NB4 (cell line): Measurements from ENCODE around the gene UTP25.
"Not testable (repeated sequence)": the region's sequence is repeated elsewhere in the genome, so short reads cannot be mapped to it uniquely, and the experiment has no call there.

ENCODE experiments used
- DNase-seq: peaks from one replicate; pipeline ENCODE4 v3.0.0; 2010; ENCODE audit warnings: low read depth
- H3K4me3 ChIP-seq: one replicate; pipeline ENCODE4 v1.5.1; 2011; ENCODE audit warnings: mild to moderate bottlenecking, low read depth, low read length, moderate library complexity
- MYC ChIP-seq: IDR thresholded peaks from 2 replicates; pipeline ENCODE4 v1.6.1; 2011; ENCODE audit warnings: low read depth, low read length
- POLR2A ChIP-seq: IDR thresholded peaks from 2 replicates; pipeline ENCODE4 v1.6.1; 2011; ENCODE audit warnings: mild to moderate bottlenecking; ENCODE audit not compliant: insufficient read length; ENCODE audit errors: extremely low read depth
- TF ChIP-seq, protein P1 (sequence below): IDR thresholded peaks from one replicate; pipeline ENCODE4 v1.5.1; 2012; ENCODE audit warnings: low read depth, low read length
- TF ChIP-seq, protein P2 (sequence below): IDR thresholded peaks from 2 replicates; pipeline ENCODE4 v1.6.1; 2011; ENCODE audit warnings: low read depth, low read length

Gene UTP25

DNA sequence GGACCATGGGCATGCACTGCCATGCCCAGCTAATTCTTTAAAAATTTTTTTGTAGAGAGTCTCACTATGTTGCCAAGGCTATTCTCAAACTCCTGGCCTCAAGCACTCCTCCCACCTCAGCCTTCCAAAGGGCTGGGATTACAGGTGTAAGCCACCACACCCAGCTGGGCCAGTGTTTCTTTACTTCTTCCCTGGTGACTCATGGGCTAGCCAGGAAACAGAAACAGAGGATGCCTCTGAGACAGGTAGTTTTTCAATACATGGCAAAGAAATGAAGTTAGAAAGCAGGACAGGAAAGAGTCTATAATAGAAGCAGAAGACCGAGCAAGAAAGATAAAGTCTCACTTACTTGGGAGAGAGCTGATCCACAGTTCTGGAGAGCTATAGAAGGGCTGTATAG is 35.9 kb upstream of the UTP25 start:
- DNase-seq: no peak
- no peak overlapping the region for H3K4me3 ChIP-seq
- TF ChIP-seq, protein P1, sequence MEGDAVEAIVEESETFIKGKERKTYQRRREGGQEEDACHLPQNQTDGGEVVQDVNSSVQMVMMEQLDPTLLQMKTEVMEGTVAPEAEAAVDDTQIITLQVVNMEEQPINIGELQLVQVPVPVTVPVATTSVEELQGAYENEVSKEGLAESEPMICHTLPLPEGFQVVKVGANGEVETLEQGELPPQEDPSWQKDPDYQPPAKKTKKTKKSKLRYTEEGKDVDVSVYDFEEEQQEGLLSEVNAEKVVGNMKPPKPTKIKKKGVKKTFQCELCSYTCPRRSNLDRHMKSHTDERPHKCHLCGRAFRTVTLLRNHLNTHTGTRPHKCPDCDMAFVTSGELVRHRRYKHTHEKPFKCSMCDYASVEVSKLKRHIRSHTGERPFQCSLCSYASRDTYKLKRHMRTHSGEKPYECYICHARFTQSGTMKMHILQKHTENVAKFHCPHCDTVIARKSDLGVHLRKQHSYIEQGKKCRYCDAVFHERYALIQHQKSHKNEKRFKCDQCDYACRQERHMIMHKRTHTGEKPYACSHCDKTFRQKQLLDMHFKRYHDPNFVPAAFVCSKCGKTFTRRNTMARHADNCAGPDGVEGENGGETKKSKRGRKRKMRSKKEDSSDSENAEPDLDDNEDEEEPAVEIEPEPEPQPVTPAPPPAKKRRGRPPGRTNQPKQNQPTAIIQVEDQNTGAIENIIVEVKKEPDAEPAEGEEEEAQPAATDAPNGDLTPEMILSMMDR: no peak
- TF ChIP-seq, protein P2, sequence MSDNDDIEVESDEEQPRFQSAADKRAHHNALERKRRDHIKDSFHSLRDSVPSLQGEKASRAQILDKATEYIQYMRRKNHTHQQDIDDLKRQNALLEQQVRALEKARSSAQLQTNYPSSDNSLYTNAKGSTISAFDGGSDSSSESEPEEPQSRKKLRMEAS: no peak
- TF ChIP-seq MYC (no peak), POLR2A (no peak)

DNA sequence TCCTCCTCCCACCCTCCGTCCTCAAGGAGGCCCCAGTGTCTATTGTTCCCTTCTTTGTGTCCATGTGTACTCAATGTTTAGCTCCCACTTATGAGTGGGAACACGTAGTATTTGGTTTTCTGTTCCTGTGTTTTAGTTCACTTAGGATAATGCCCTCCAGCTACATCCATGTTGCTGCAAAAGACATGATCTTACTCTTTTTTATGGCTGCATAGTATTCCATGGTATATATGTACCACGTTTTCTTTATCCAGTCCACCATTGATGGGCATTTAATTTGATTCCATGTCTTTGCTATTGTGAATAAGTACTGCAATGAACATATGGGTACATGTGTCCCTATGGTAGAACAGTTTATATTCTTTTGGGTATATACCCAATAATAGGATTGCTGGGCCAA is 34.1 kb upstream of the UTP25 start:
- not testable (repeated sequence) for DNase-seq

DNA sequence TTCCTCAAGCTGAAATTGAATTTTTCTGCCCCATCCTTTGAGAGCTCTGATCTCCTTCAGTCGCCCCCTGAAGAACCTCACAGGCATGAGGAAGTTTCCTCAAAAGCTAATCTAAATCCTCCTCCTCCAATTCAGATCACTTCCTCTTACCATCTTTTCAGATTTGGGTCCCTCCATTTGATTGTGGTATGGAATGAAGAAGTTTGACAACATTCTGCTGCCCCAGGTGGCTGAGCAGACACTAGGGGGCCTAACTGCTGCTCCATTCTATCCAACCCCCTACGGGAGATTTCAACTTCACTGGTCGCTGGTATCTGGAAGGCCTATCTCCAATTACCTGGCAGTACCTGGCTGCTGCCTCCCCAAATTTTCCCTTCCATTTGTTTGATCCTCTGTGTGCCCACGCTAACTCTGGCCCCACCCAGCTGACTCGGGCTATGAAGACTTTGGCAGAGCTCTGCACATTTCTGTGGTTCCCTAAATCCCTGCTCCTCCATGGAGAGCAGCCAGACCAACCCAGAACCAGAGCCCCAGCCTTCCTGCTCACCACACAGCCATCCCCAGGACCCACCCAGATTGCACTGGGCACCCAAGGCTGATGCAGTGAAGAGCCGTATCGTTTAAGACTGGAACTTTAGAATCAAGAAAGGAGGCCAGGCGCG is 29.7 kb upstream of the UTP25 start:
- H3K4me3 ChIP-seq: no peak overlapping the region
- TF ChIP-seq, protein P1: no peak
- TF ChIP-seq MYC: no peak
- no peak for TF ChIP-seq POLR2A
- DNase-seq: peak; percentile 37

More for the DNA sequence above, 34.1 kb upstream of the UTP25 start:
- not testable (repeated sequence) for H3K4me3 ChIP-seq

DNA sequence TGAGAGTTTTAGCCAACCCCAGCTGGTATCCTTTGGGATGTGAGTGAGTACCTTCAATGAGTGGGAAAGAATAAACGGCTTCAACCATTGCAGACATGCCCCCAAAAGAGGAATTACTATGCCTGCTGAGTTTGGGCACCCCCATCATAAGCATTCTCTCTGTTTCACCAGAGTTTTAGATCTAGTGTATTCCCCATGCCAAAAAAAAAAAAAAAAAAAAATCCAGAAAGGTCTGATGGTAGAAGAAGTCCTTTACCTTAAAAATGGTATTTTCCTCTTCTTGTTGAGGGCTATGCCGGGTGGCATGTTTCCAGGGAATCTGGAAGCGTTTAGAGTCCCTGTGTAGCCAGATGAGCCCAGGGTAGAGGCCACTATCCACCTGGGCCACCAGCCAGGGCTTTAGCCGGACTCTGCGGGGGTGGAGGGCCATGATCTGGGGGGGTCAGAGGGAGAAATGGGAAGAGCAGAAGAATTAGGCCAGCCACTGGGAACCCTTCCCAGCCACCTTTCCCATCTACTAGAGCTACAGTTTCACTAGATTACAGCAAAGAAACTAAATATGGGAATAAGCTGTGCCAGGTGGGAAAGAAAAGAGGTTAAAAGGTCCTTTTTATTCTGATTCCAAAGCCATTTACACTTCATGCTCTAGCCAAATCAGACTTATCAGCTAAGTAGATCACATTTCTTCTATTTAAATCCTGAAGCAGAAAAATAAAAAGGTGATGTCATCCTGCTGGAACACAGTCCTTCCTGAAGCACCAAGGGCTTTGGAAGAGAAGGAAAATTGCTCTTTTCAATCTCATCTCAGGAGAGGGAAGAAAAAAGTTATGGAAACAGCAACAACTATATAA is 26.6 kb upstream of the UTP25 start:
- DNase-seq: no peak
- no peak for TF ChIP-seq MYC
- TF ChIP-seq, protein P1: no peak
- TF ChIP-seq POLR2A: no peak
- TF ChIP-seq, protein P2: no peak
- no peak overlapping the region for H3K4me3 ChIP-seq

DNA sequence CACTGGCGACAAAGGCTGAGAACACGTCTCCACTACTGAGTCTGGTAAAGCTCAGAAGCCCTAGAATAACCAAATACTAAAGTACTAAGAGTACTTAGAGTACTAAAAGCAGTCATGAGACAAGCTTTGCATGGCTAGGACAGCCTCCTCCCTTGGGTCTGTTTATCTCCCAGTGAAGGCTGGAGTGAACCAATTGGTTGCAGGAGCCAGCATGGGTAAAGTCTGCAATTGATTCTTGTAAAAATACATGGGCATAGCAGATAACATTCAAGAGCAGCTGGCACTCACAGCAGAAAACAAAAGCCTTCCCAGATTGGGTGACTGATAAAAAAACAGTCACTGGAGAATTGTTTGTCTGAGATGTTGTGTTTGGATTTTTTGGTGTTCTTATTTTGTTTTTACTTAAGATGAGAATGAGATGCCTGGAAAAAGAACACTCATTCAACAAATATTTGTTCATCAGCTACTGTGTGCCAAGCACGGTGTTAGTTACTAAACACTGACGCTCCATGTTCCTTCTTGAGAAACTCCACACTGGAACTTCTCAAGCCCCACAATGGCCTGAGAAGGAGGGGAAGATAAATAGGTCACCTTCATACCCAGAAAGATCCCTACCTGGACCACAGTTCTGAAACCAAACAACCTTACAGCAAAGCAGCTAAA is 25.5 kb upstream of the UTP25 start:
- no peak overlapping the region for H3K4me3 ChIP-seq
- DNase-seq: no peak
- no peak for TF ChIP-seq MYC

DNA sequence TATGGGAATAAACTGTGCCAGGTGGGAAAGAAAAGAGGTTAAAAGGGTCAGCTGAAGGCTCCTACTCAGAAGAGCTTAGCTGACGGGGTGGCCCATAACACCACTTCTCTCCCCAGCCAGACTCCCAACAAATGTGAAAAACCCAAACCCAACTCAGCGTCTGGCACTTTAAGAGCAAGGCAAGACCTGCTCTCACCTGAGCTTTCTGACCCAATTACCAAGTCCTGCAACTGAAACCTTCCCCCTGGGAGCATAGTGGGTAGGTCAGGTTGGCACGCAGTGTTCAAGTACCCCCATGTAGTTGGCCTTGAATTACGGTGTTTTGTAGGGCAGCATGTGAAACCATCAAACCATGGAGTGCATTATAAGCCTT is 25.0 kb upstream of the UTP25 start:
- H3K4me3 ChIP-seq: no peak overlapping the region
- DNase-seq: no peak
- TF ChIP-seq POLR2A (no peak), MYC (no peak)
- TF ChIP-seq, protein P2: no peak
- TF ChIP-seq, protein P1: no peak

DNA sequence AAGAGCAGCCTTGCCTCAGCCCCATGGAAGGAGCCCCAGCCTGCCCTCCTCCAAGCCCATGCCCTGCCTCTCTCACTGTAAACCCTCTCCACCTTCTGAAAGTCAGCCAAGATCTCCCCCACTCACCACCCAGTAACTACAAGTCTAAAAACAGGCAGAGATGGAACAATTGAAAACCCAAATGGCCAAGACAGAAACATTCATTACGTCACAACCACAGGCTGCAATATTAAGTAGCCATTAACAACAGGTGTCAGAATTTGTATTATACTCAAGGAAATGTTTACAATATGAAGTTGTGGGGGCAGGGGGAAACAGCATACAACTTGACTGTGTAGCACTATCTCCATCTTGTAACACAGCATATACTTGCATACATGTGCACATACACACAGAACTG is 24.2 kb upstream of the UTP25 start:
- TF ChIP-seq POLR2A (no peak), MYC (no peak)
- TF ChIP-seq, protein P1: no peak
- TF ChIP-seq, protein P2: no peak

More for the DNA sequence above, 24.2 kb upstream of the UTP25 start:
- no peak overlapping the region for H3K4me3 ChIP-seq
- no peak for DNase-seq
